AG04449 (cell line): ENCODE data around the gene P2RY6.

Source experiments
- CTCF ChIA-PET: fragments of 350-600 bp; formaldehyde crosslinking; extraction: SDS; loops from one replicate; lab custom pipeline; 2021; ENCODE audit warnings: antibody characterized with exemption; lab: Yijun Ruan, JAX
- POLR2A ChIA-PET: fragments of 400-600, 350-600 bp; formaldehyde crosslinking; extraction: SDS; loops from one replicate; lab custom pipeline; 2020; ENCODE audit warnings: antibody characterized with exemption, inconsistent platforms; lab: Yijun Ruan, JAX
- DNase-seq: peaks from one replicate; pipeline ENCODE4 v3.0.0-alpha.2; 2010; ENCODE audit warnings: low read depth, low spot score
- H3K4me3 ChIP-seq: 2 replicates; pipeline ENCODE4 v1.5.1; 2011; ENCODE audit warnings: low read depth, mild to moderate bottlenecking, control low read depth, low read length
- CTCF ChIP-seq: IDR thresholded peaks from one replicate; pipeline ENCODE4 v1.5.1; 2011; ENCODE audit warnings: mild to moderate bottlenecking, moderate library complexity, low read length, control low read depth, inconsistent platforms; ENCODE audit not compliant: insufficient read depth; ENCODE audit errors: missing control alignments

P2RY6 gene

GRCh38 chr11:73286240-73286810, 14.2 kb downstream of the P2RY6 start:
- no peak overlapping the region for H3K4me3 ChIP-seq
- CTCF ChIA-PET, result interaction anchor here (1.6 to 28.8 kb wide), 7 partner anchors 9 to 100 kb away, joined by 4 to 605 read pairs (median 71); partner anchors contain the start of gene ARHGEF17
- POLR2A ChIA-PET, result no interaction called here
- TF ChIP-seq CTCF, result no peak
- DNase-seq, result no peak

GRCh38 chr11:73287400-73288101, 15.4 kb downstream of the P2RY6 start:
- DNase-seq, result no peak
- CTCF ChIA-PET, result interaction anchor here (1.6 to 28.8 kb wide), 17 partner anchors 8 to 562 kb away, joined by 4 to 605 read pairs (median 26); partner anchors contain the start of genes ARHGEF17 and P2RY6
- TF ChIP-seq CTCF, result no peak
- POLR2A ChIA-PET, result no interaction called here
- no peak overlapping the region for H3K4me3 ChIP-seq

- CTCF ChIA-PET, result interaction anchor here (0.8 to 28.8 kb wide), 34 partner anchors 8 to 604 kb away, joined by 3 to 605 read pairs (median 8); partner anchors contain the start of genes ARHGEF17, P2RY6 and STARD10
Measured at GRCh38 chr11:73288192-73288872, 16.2 kb downstream of the P2RY6 start.

GRCh38 chr11:73288873-73289707, 17.0 kb downstream of the P2RY6 start:
- POLR2A ChIA-PET, result interaction anchor here (1.1 kb wide), 1 partner anchor 132 kb away, joined by 3 read pairs; no protein-coding TSS in a partner anchor
- peak; percentile 97 for TF ChIP-seq CTCF
- no peak for DNase-seq
- CTCF ChIA-PET, result interaction anchor here (0.7 to 28.8 kb wide), 49 partner anchors 9 to 605 kb away, joined by 3 to 605 read pairs (median 5); partner anchors contain the start of genes ARHGEF17, P2RY6 and STARD10
- H3K4me3 ChIP-seq, result no peak overlapping the region

More at GRCh38 chr11:73288192-73288872, 16.2 kb downstream of the P2RY6 start:
- DNase-seq, result no peak
- no peak overlapping the region for H3K4me3 ChIP-seq
- no peak for TF ChIP-seq CTCF
- POLR2A ChIA-PET, result interaction anchor here (1.1 kb wide), 1 partner anchor 131 kb away, joined by 3 read pairs; no protein-coding TSS in a partner anchor

GRCh38 chr11:73290536-73290935, 18.4 kb downstream of the P2RY6 start:
- CTCF ChIA-PET, result interaction anchor here (0.9 to 28.8 kb wide), 19 partner anchors 8 to 606 kb away, joined by 3 to 605 read pairs (median 11); partner anchors contain the start of gene ARHGEF17
- no peak for TF ChIP-seq CTCF
- no peak overlapping the region for H3K4me3 ChIP-seq
- POLR2A ChIA-PET, result no interaction called here
- no peak for DNase-seq
